OCI-LY1 (cell line): ENCODE results near the gene P4HA2.

Experiments used
- H2AFZ ChIP-seq: fragments of 200-600 bp; sonication (generic), shearing (Covaris generic); 2 replicates; pipeline ENCODE4 v1.6.0; 2014; ENCODE audit warnings: antibody characterized with exemption, mild to moderate bottlenecking, low read length
- H3F3A ChIP-seq: fragments of 200-600 bp; sonication (generic), shearing (Covaris generic); 2 replicates; pipeline ENCODE4 v1.6.0; 2014; ENCODE audit warnings: mild to moderate bottlenecking, antibody characterized with exemption, low read length, moderate library complexity; ENCODE audit not compliant: insufficient read depth
- H3K27ac ChIP-seq: fragments of 200-600 bp; sonication (generic); 2 replicates; pipeline ENCODE4 v1.5.1; 2014; ENCODE audit warnings: low read length, mixed run types, mild to moderate bottlenecking, low read depth; ENCODE audit not compliant: poor library complexity, severe bottlenecking
- H3K27me3 ChIP-seq: fragments of 200-600 bp; sonication (generic); 2 replicates; pipeline ENCODE4 v1.6.0; 2014; ENCODE audit warnings: antibody characterized with exemption, mild to moderate bottlenecking, low read length, moderate library complexity; ENCODE audit not compliant: insufficient read depth
- H3K36me3 ChIP-seq: fragments of 200-600 bp; sonication (generic); 2 replicates; pipeline ENCODE4 v1.6.1; 2014; ENCODE audit warnings: mild to moderate bottlenecking, antibody characterized with exemption, low read length, moderate library complexity, mixed read lengths; ENCODE audit not compliant: insufficient read depth
- H3K4me1 ChIP-seq: fragments of 200-600 bp; sonication (generic); 2 replicates; pipeline ENCODE4 v1.5.1; 2014; ENCODE audit warnings: mild to moderate bottlenecking, low read length, moderate library complexity; ENCODE audit not compliant: insufficient read depth, severe bottlenecking
- H3K4me2 ChIP-seq: fragments of 200-600 bp; sonication (generic), shearing (Covaris generic); 2 replicates; pipeline ENCODE4 v1.6.1; 2014; ENCODE audit warnings: low read length
- H3K4me3 ChIP-seq: fragments of 200-600 bp; sonication (generic); 2 replicates; pipeline ENCODE4 v1.5.1; 2014; ENCODE audit warnings: low read length, low read depth, mild to moderate bottlenecking, mixed read lengths; ENCODE audit not compliant: poor library complexity, severe bottlenecking
- H3K79me2 ChIP-seq: fragments of 200-600 bp; shearing (Covaris generic); 2 replicates; pipeline ENCODE4 v1.6.1; 2016; ENCODE audit warnings: mixed run types, low read length, mixed read lengths; ENCODE audit not compliant: insufficient read depth
- H3K9ac ChIP-seq: fragments of 200-600 bp; sonication (generic), shearing (Covaris generic); 2 replicates; pipeline ENCODE4 v1.6.1; 2014; ENCODE audit warnings: mild to moderate bottlenecking, low read length, mixed read lengths
- H3K9me2 ChIP-seq: fragments of 200-600 bp; sonication (generic), shearing (Covaris generic); 2 replicates; pipeline ENCODE4 v1.6.1; 2014; ENCODE audit warnings: low read depth, mild to moderate bottlenecking, low read length, mixed read lengths
- H3K9me3 ChIP-seq: fragments of 200-600 bp; shearing (Covaris generic); 2 replicates; pipeline ENCODE4 v1.6.1; 2014; ENCODE audit warnings: low read length, mixed read lengths
- H4K20me1 ChIP-seq: fragments of 200-600 bp; sonication (generic), shearing (Covaris generic); 2 replicates; pipeline ENCODE4 v1.6.0; 2016; ENCODE audit warnings: mild to moderate bottlenecking, low read length; ENCODE audit not compliant: insufficient read depth
- CTCF ChIP-seq: fragments of 200-600 bp; sonication (generic), shearing (Covaris generic); IDR thresholded peaks from 2 replicates; pipeline ENCODE4 v1.5.1; 2017; ENCODE audit warnings: mild to moderate bottlenecking, antibody characterized with exemption, low read length, moderate library complexity, mixed read lengths
- EZH2 ChIP-seq: fragments of 200-600 bp; sonication (generic), shearing (Covaris generic); IDR thresholded peaks from 2 replicates; pipeline ENCODE4 v1.8.0; 2017; ENCODE audit warnings: borderline replicate concordance, mixed run types, mild to moderate bottlenecking, antibody characterized with exemption, low read length, moderate library complexity, mixed read lengths

Gene P4HA2

GRCh38 chr5:132184588-132184987 lies 43.1 kb downstream of the P4HA2 start:
- Histone ChIP-seq H3K27ac (no peak overlapping the region), H3K9me3 (no peaks in the 10 kb centered on the region), H3K4me1 (no peaks in the 10 kb centered on the region), H3K9me2 (no peaks in the 10 kb centered on the region), H3K4me3 (no peak overlapping the region), H2AFZ (no peak overlapping the region), H4K20me1 (no peaks in the 10 kb centered on the region), H3K36me3 (no peaks in the 10 kb centered on the region), H3F3A (0 out of 2 replicates have a peak, but pooled peaks cover 2% of the 10 kb centered on the region), H3K27me3 (no peaks in the 10 kb centered on the region), H3K9ac (no peak overlapping the region), H3K4me2 (no peak overlapping the region), H3K79me2 (no peaks in the 10 kb centered on the region)
- no peak for TF ChIP-seq EZH2
- TF ChIP-seq CTCF: no peak

GRCh38 chr5:132183723-132184122 lies 43.9 kb downstream of the P4HA2 start:
- no peaks in the 10 kb centered on the region for H4K20me1 ChIP-seq
- TF ChIP-seq EZH2: no peak
- no peak for TF ChIP-seq CTCF
- H3K9ac ChIP-seq: no peak overlapping the region
- no peaks in the 10 kb centered on the region for H3K27me3 ChIP-seq
- H3K4me1 ChIP-seq: no peaks in the 10 kb centered on the region
- H3F3A ChIP-seq: no peaks in the 10 kb centered on the region
- no peak overlapping the region for H2AFZ ChIP-seq
- H3K36me3 ChIP-seq: no peaks in the 10 kb centered on the region
- H3K79me2 ChIP-seq: no peaks in the 10 kb centered on the region
- no peaks in the 10 kb centered on the region for H3K9me2 ChIP-seq
- H3K4me2 ChIP-seq: no peak overlapping the region
- no peak overlapping the region for H3K27ac ChIP-seq
- H3K9me3 ChIP-seq: no peaks in the 10 kb centered on the region
- no peak overlapping the region for H3K4me3 ChIP-seq

GRCh38 chr5:132182359-132183040 lies 45.2 kb downstream of the P4HA2 start:
- no peaks in the 10 kb centered on the region for H3K9me2 ChIP-seq
- H4K20me1 ChIP-seq: no peaks in the 10 kb centered on the region
- H3K27ac ChIP-seq: no peak overlapping the region
- no peak overlapping the region for H3K4me3 ChIP-seq
- no peak overlapping the region for H3K9ac ChIP-seq
- H3K27me3 ChIP-seq: no peaks in the 10 kb centered on the region
- H3K36me3 ChIP-seq: no peaks in the 10 kb centered on the region
- no peaks in the 10 kb centered on the region for H3F3A ChIP-seq
- H3K4me1 ChIP-seq: no peaks in the 10 kb centered on the region
- no peak overlapping the region for H3K4me2 ChIP-seq
- no peak for TF ChIP-seq CTCF
- no peak for TF ChIP-seq EZH2
- H3K9me3 ChIP-seq: no peaks in the 10 kb centered on the region
- H3K79me2 ChIP-seq: no peaks in the 10 kb centered on the region
- no peak overlapping the region for H2AFZ ChIP-seq
